GM18511 (cell line): ENCODE results near the gene JAK2.
"Not testable (repeated sequence)": the region's sequence is repeated elsewhere in the genome, so short reads cannot be mapped to it uniquely, and the experiment has no call there.

Experiments used
- ATAC-seq: cut with Tn5 transposase; IDR thresholded peaks from one replicate; pipeline ENCODE4 v1.9.1; 2021; ENCODE audit warnings: mild to moderate bottlenecking, moderate library complexity; ENCODE audit not compliant: unreplicated experiment

JAK2 gene

DNA sequence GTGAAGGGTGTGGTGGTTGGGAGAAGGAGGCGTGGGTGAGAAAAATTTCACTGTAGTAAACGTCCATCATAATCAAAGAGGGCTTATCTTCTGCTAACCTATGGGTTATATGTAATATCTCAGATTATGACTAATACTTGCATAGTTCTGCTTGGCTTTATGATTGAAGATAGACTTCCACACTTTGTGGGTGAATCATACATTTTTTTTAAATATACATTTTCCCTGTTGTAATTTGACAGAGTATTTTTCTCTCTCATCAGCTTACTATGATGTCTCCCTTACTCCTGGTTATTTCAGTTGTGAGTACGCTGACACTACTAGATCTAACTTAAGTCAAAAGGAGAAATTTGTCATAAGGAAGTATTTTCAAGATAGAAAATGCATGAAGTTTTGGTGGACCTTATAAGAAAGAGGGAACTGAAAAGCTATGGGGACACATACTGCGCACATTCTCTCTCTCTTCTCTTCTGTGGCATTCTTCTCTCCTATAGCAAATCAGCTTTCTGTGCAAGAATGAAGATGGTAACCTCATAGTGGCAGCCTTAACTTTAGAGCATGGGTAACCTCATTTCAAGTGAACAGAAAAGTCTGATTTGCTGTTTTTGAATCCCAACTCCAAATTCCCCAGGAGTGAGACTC, 4.9 kb upstream of the JAK2 start:
- ATAC-seq = no peak

DNA sequence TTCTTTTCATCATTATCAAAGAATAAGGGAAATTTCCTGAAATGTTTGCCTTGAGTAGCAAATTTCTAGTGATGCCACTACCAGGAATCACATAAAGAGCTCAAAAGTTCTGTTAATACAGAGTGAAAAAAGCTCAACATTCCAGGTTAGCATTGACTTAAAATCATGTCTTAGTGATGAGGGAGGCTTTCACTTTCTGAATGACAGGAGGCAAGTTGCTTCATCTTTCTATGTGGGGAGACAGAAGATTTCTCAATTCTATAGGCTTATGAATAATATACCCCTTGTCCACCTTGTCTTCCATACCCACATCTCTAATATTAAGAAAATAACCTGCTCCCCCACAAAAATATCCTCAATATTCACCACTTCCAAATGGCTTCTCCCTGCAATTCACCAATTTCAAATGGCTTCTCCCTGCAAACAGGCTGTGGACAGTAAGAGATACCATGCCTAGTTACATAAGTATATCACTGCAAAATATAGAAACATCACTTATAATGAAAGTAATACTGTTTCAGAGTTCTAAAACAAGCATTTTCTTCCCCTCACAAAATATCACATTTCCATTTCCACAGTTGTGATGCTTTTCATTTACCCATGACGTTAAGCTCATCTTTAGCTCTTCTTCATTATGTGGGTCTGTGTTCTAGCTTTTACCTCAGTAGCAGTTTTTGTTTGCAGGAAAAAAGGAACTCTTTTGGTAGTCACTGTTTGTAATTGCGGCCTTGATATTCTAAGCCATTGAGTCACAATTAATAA, 2.2 kb upstream of the JAK2 start:
- ATAC-seq = no peak

DNA sequence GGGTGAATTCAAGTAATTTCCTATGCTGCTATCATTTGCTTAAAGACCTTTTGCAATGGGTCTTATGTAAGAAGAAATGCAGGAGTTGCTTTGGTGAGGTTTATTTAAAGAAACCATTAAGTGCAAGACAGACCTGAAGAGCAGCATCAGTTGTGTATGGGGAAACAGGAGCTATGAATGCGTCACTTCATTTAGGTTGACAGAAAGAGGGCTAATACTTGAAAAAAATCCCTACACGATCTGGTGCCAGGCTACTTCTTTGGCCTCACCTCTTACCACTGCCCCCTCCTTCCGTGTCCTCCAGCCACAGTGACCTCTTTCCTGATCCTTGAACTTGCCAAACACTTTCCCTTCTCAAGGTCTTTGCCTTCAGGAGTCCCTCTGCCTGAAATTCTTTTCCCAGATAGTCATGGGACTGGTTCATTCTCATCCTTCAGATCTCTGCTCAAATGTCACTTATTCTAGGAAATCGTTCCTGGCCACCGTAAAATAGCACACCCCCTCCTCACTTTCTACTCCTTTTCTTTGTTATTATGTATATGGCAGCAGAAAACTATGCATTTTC, 1.4 kb upstream of the JAK2 start:
- ATAC-seq = no peak

DNA sequence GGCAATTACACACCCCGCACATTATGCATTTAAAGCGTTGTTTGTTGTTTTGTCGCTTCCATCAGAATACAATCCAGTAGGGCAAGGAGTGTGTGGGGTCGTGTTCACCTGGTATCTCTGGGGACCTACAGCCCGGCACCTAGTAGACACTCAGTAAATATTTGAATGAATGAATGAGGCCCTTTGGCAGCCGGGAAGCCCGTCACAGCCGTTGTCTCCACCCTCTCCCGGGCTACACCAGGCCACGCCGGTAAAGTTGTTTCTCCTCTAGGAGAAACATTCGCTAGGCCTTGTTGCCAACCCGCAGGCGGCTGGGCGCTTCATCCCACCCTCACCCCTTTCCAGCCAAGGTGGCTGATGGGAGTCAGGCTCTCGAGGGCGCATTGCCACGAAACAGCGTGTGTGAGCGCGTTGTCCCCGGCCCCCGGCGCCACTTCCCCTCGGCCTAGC, 876 bp upstream of the JAK2 start:
- ATAC-seq = peak; percentile 1

DNA sequence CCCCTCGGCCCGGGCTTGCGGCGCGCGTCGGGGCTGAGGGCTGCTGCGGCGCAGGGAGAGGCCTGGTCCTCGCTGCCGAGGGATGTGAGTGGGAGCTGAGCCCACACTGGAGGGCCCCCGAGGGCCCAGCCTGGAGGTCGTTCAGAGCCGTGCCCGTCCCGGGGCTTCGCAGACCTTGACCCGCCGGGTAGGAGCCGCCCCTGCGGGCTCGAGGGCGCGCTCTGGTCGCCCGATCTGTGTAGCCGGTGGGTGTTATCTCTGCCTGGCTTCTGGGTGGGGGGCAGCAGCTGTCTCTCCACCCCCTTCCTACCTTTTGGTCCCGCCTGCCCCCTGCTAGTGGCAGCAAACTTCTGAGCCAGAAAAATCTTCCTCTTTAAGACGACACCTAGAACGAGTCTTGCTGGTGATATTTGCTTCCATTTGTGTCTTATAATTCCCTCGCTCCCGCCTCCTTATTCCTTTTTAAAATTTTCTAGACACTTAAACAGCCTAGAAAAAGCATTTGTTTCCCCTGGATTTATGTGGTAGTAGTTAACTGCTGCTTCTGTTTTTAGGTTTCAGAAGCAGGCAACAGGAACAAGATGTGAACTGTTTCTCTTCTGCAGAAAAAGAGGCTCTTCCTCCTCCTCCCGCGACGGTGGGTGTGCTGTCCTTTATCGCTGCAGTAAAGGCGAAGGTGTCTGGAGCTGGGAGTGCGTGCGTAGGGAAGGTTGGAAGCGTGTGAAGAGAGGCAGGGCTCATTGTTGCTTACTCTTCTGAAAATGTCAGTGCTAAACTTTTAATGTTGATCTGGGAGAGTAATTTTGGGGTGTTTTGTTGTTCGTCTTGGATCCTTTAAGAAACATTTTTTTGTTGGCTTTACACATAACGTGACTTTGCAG, 554 bp downstream of the JAK2 start:
- peak; percentile 29 for ATAC-seq

DNA sequence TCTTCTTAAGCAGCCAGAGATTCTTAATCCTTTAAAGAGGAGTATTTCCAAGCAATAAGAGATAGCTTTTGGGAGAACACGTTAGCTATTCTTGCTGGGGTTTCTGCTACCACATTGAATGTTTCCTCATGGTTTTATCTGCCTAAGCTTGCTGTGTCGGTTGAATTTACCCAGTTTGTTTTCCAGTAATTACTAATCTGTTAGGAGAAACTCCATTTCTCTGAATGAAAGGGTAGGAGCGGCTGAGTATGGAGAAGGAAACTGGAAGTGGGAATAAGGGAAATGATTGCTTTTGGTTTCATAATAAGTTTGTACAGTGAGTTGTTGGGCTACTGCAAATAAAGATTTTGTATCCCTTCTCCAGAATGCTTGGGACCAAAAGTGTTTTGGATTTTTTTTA, 1.2 kb downstream of the JAK2 start:
- no peak for ATAC-seq

DNA sequence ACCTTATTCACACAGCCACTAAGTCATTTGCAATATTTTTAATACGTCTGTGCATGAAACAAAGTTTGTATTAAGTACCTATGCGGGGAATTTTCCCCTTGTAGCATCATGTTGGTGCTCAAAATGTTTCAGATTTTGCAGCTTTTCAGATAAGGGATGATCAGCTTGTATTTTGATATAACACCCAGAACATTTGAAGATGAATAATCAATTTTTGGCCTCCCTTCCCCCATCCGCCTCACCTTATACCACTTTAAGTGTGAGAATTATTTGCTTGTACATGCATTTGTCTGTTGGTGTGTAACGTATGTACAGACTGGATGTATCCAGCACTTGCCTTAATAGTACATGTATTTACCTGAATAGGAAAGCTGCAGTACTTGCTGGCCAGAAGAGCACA, 1.7 kb downstream of the JAK2 start:
- no peak for ATAC-seq

DNA sequence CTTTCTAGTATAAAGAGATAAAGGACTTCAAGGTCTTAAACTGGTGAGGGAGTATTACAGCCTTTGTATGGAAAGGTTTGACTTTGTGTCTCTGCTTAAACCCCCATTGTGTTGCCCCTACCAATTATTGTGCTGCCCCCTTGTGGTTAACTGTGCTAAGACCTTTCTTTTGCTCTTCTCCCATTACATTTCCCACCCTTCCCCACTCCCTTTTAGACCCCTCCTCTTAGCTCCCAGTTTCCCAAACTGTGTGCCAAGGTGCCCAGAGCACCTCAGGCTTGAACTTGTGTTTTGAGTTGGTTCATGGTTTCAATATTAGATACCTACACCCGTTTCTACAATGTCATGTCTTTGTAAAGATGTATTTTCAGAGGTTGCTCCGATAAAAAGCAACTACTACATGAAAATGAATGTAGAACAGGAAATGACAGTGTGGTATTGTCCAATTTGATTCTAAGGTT, 2.9 kb downstream of the JAK2 start:
- ATAC-seq = no peak

DNA sequence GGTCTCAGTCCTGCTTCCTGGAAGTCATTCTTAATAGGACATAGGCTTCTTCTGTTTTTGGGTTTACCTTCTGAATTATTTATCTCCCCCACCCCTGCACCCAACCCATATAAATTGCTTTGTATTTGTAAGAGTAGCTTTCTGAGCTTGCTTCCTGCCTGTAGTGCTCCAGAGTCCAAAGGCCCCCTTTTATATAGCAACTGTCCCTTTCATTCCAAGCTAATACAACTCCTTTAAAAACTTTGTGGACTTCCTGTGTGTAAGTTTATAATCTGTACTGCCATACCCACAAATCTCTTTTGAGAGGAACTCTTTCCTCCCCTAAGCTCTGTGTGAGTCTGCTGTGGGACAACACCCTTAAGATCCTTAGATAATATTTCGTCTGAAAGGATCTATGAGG, 7.8 kb downstream of the JAK2 start:
- no peak for ATAC-seq

DNA sequence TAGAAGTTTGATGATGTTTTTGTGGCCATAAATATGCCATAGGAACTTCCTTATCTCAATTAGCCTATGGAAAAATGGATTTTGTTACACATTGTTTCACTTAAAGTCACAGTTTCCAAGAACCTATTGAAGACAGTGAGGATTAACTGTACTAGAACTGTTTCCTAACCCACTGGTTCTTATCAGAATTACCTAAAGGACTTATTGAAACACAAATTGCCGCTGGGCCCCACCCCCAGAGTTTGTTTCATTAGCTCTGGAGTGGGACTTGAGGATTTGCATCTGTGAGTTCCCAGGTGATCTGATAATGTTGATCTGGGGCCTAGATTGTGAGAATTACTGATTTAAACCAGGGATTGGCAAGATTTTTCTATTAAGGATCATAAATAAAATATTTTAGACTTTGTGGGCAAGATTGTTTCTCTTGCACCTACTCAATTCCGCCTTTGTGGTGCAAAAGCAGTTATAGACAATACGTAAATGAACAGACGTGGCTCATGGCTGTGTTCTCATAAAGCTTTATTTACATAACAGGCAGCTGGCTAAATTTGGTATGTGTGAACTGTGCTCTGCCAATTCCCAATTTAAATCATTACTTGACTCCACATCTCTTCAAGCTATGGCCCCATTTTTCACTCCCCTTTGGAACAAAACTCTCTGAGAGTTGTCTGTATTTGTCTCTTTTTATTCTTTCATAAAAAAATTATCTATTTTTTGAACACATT, 9.3 kb downstream of the JAK2 start:
- no peak for ATAC-seq

DNA sequence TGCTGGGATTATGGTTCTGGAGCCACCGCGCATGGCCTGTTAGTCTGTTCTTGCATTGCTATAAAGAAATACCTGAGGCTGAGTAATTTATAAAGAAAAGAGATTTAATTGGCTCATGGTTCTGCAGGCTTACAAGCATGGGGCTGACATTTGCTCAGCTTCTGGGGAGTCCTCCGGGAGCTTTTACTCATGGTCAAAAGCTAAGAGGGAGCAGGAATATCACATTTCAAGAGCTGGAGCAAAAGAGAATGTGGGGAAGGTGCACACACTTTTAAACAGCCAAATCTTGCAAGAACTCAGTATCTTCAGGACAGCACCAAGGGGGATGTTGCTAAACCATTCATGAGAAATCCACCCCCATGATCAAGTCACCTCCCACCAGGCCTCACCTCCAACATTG, 12.1 kb downstream of the JAK2 start:
- no peak for ATAC-seq

DNA sequence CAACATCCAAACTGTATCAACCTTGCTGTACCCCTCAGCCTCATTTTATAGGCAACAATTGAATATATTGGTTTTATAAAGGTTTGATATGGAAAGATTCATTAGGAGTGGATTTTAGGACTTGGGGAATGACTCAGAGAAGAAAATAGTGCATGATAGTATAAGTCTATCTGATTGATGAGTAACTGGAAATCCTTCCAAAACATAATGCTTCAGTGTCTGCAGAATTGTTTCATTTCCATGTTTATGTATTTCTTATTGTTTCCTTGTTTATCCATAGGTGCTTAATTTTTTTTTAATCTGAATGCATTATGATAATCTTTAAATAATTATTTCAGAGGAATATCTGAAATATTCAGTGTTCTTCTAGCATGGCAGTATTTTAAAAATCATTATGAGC, 12.6 kb downstream of the JAK2 start:
- no peak for ATAC-seq

DNA sequence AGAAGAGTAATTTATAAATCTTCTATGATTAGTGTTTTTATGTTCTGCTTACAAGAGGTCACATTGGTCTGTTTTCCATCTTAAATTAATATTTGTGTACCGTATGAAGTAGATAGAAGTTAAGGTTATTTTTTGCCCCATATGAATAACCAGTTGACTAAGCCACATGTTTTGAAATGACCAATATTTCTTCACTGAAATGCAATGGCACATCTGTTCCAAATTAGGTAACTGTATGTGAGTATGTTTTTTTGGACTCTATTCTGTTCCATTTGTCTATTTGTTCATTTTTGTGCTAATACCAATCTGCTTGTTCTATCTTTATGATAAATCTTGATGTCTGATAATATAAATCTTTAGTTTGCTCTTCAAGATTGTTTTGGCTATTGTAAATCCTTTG, 17.7 kb downstream of the JAK2 start:
- no peak for ATAC-seq

DNA sequence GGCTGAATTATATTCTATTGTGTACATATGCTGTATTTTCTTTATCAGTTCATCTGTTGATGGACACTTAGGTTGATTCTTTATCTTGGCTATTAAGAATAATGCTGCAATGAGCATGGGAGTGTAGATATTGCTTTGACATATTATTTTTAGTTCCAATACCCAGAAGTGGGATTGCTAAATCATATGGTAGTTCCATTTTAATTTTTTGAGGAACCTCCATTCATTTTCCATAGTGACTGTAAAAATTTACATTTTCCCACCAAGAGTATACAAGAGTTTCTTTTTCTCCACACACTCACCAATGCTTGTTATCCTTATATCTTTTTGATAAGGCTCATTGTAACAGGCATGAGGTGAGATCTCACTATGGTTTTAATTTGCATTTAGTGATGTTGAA, 19.4 kb downstream of the JAK2 start:
- no peak for ATAC-seq

DNA sequence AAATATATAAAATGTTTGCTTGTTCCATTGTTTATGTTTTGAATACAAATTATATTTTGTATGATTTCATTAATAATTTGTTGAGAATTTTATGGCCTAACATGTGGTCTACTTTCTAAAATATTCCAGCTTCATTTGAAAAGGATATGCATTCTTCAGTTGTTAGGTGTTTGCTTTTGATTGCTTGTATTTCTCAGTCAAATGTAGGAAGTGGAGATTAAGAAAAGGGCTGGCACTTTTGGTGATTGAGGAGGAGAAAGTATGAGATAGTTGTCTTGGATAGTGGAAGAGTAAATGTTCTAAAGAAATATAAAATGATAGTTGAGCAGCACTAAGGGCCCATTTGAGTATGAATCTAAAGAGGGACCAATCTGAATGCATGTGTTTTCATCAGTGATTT, 23.1 kb downstream of the JAK2 start:
- no peak for ATAC-seq

DNA sequence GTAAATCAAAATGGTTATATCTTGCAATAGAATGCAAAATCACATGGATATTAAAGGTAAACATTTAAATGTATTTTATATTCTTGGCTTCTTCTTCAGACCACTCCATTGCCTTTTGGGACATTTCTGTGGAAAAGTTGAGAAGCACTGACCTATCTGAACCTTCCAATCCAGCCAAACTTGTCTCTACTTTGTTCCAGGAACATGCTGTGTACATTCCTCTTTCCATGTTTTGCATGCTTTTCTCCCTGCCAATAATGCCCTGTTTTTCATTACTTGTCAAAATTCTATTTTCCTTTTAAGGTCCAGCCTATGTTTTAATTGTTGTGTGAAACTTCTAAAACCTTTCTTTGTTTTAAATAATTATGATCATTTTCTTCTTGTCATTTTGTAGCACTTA, 28.3 kb downstream of the JAK2 start:
- ATAC-seq = no peak

DNA sequence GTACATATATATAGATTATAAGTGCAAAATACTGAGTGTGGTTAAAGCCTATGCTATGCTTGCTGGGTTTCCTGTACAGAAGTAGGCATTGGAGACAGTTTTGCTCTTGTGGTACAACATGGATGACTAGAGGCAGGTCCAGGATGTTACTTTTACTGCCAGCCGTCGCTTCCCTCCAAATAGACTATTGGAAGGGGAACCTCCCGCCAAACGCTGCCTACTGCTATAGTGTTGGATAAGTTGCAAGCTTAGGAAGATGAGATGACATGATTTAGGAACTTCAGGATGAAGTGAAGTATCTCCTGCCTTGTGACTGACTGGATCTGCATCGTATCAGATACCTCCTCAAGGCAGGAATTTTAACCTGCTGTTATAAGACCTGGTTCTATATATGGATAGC, 30.9 kb downstream of the JAK2 start:
- no peak for ATAC-seq

DNA sequence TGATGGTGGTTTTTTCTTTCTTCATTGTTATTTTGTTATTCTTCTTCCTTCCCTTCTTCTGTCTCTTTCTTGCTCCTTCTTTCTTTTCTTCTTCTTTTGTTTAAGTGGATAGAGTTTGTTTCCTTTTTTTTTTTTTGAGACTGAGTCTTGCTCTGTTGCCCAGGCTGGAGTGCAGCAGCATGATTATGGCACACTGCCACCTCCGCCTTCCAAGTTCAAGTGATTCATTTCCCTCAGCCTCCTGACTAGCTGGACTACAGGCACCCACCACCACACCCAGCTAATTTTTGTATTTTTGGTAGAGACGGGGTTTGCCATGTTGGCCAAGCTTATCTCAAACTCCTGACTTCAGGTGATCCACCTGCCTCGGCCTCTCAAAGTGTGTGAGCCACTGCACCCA, 40.3 kb downstream of the JAK2 start:
- no peak for ATAC-seq

DNA sequence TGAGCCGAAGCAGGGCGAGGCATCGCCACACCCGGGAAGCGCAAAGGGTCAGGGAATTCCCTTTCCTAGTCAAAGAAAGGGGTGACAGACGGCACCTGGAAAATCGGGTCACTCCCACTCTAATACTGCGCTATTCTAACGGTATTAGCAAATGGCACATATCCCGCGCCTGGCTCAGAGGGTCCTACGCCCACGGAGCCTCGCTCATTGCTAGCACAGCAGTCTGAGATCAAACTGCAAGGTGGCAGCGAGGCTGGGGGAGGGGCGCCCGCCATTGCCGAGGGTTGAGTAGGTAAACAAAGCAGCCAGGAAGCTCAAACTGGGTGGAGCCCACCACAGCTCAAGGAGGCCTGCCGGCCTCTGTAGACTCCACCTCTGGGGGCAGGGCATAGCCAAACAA, 46.9 kb downstream of the JAK2 start:
- not testable (repeated sequence) for ATAC-seq

DNA sequence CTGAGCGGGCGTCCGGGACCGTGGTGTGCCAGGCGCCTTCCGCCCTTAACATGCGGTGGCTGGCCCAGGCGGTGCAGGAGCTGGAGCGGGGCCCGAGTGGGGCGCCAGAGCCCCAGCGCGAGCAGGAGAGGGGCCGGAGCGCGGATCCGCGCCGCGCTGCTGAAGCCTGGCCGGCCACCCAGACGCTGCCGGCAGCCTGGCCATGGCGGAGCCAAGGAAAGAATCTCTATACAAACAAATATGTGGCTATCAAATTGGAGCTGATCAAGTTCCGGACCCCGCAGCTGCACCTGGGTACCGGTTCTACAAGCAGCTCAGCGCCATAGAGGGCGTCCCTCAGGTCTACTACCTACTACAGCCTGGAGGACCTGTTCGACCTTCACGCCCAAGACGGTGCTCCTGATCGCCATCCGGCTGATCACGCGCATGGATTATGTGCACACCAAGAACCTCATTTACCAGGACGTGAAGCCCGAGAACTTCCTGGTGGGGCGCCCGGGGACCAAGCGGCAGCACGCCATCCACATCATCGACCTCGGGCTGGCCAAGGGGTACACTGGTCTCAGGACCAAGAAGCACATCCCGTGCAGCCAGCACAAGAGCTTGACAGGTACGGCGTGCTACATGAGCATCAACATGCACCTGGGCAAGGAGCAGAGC, 55.8 kb downstream of the JAK2 start:
- ATAC-seq = no peak
